ENCODE data around the gene FGFBP1. TPM values are rescaled to one million over a fixed set of nuclear protein-coding genes. Genes with fewer than 3 reads are reported as not detected.

Gene FGFBP1
- not detected for total RNA-seq

GRCh38 chr4:15938640-15939039, at the start of gene FGFBP1:
FGFBP1 (minus strand) TSS chr4:15938740; CDS start chr4:15936632, 2,108 bp downstream.
- Histone ChIP-seq H3K9me3 (ENCODE audit: control insufficient read depth in 3 of 3, low read length in 3 of 3) (no peaks in the 10 kb centered on the region), H3K9ac (ENCODE audit: low read depth in 1 of 3, low read length in 3 of 3) (no peak within 1 kb of the TSS), H3K4me3 (ENCODE audit: low read length in 3 of 3) (no peak within 1 kb of the TSS), H3K27me3 (ENCODE audit: control insufficient read depth in 3 of 3, insufficient read depth in 3 of 3, low read length in 3 of 3) (peaks cover 3 to 13% (median 8%) of the 10 kb centered on the region in 3 donors), H3K36me3 (ENCODE audit: control insufficient read depth in 3 of 3, insufficient read depth in 3 of 3, low read length in 3 of 3) (no peaks in the 10 kb centered on the region), H3K27ac (ENCODE audit: low read depth, low read length) (no peak within 1 kb of the TSS), H3K4me1 (ENCODE audit: control insufficient read depth in 3 of 3, insufficient read depth in 3 of 3, low read length in 3 of 3) (no peaks in the 10 kb centered on the region)

DNA sequence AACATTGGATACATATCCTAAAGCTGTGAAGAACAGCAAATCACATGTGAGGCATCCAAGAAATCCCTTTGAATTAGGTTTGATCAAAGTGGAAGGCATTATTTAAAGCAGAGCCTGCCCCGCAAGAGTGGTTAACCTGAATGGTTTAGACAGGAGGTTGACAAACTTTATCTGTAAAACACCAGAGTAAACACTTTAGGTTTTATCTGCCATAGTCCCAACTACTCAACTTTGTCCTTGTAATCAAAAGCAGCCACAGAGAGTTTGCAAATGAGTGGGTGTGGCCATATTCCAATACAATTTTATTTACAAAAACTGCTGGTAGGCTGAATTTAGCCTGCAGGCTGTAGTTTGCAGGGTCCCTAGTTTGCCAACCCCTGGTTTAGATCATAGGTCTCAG, 49.7 kb upstream of the FGFBP1 start:
- Histone ChIP-seq H3K36me3 (ENCODE audit: control insufficient read depth in 3 of 3, insufficient read depth in 3 of 3, low read length in 3 of 3) (no peaks in the 10 kb centered on the region), H3K4me1 (ENCODE audit: control insufficient read depth in 3 of 3, insufficient read depth in 3 of 3, low read length in 3 of 3) (peaks cover 0 to 4% (median 4%) of the 10 kb centered on the region in 3 donors), H3K27me3 (ENCODE audit: control insufficient read depth in 3 of 3, insufficient read depth in 3 of 3, low read length in 3 of 3) (no peaks in the 10 kb centered on the region), H3K27ac (ENCODE audit: low read depth, low read length) (no peak overlapping the region), H3K9me3 (ENCODE audit: control insufficient read depth in 3 of 3, low read length in 3 of 3) (no peaks in the 10 kb centered on the region), H3K4me3 (ENCODE audit: low read length in 3 of 3) (no peak overlapping the region), H3K9ac (ENCODE audit: low read depth in 1 of 3, low read length in 3 of 3) (no peak overlapping the region)

DNA sequence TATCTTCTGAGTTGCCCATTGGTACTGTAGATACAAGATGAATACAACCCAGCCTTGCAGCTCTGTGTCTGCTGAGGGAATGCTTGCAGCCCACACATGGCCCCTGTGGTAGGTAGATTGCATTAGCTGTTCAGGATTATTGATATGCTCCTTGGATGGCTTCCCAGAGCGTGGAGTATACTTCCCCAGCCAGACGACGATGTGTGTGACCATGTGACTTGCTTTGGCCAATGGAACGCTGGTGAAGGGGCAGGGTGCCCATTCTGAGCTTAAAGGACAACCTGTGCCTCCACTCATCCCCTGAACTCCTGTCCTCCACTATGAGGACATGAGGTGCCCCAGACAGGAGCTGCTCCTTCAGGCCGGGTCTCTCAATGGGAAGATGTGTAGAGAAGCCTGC, 48.4 kb upstream of the FGFBP1 start:
- H3K9me3 ChIP-seq (ENCODE audit: control insufficient read depth in 3 of 3, low read length in 3 of 3) = no peaks in the 10 kb centered on the region
- H3K4me3 ChIP-seq (ENCODE audit: low read length in 3 of 3) = no peak overlapping the region
- H3K4me1 ChIP-seq (ENCODE audit: control insufficient read depth in 3 of 3, insufficient read depth in 3 of 3, low read length in 3 of 3) = peaks cover 0 to 4% (median 4%) of the 10 kb centered on the region in 3 donors
- no peaks in the 10 kb centered on the region for H3K36me3 ChIP-seq (ENCODE audit: control insufficient read depth in 3 of 3, insufficient read depth in 3 of 3, low read length in 3 of 3)
- H3K9ac ChIP-seq (ENCODE audit: low read depth in 1 of 3, low read length in 3 of 3) = no peak overlapping the region
- H3K27ac ChIP-seq (ENCODE audit: low read depth, low read length) = no peak overlapping the region
- H3K27me3 ChIP-seq (ENCODE audit: control insufficient read depth in 3 of 3, insufficient read depth in 3 of 3, low read length in 3 of 3) = no peaks in the 10 kb centered on the region

DNA sequence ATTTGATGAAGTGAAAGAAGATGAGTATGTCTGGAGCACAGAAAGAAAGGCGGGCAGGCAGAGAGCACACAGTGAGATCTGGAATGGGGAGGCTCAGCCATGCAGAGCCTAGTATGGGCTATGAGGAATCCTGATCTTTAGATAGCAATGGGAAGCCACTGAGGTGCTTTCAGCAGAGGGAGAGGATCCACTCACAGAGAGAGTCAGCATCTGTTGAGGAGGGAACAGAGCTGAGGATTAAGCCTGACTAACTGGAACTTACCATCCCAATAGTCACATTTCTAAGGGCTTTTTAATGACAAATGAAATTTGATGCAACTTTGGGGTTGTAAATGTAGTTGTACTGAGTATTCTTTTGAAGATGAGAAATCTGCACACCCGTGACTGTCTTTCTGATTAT, 45.1 kb upstream of the FGFBP1 start:
- Histone ChIP-seq H3K4me1 (ENCODE audit: control insufficient read depth in 3 of 3, insufficient read depth in 3 of 3, low read length in 3 of 3) (no peaks in the 10 kb centered on the region), H3K27me3 (ENCODE audit: control insufficient read depth in 3 of 3, insufficient read depth in 3 of 3, low read length in 3 of 3) (no peaks in the 10 kb centered on the region), H3K36me3 (ENCODE audit: control insufficient read depth in 3 of 3, insufficient read depth in 3 of 3, low read length in 3 of 3) (no peaks in the 10 kb centered on the region), H3K4me3 (ENCODE audit: low read length in 3 of 3) (no peak overlapping the region), H3K9ac (ENCODE audit: low read depth in 1 of 3, low read length in 3 of 3) (no peak overlapping the region), H3K27ac (ENCODE audit: low read depth, low read length) (no peak overlapping the region), H3K9me3 (ENCODE audit: control insufficient read depth in 3 of 3, low read length in 3 of 3) (no peaks in the 10 kb centered on the region)

GRCh38 chr4:15982842-15983524, 44.4 kb upstream of the FGFBP1 start:
- Histone ChIP-seq H3K9me3 (ENCODE audit: control insufficient read depth in 3 of 3, low read length in 3 of 3) (no peaks in the 10 kb centered on the region), H3K27ac (ENCODE audit: low read depth, low read length) (no peak overlapping the region), H3K9ac (ENCODE audit: low read depth in 1 of 3, low read length in 3 of 3) (no peak overlapping the region), H3K27me3 (ENCODE audit: control insufficient read depth in 3 of 3, insufficient read depth in 3 of 3, low read length in 3 of 3) (no peaks in the 10 kb centered on the region), H3K4me3 (ENCODE audit: low read length in 3 of 3) (no peak overlapping the region), H3K36me3 (ENCODE audit: control insufficient read depth in 3 of 3, insufficient read depth in 3 of 3, low read length in 3 of 3) (no peaks in the 10 kb centered on the region), H3K4me1 (ENCODE audit: control insufficient read depth in 3 of 3, insufficient read depth in 3 of 3, low read length in 3 of 3) (no peaks in the 10 kb centered on the region)

GRCh38 chr4:15976456-15977447, 38.2 kb upstream of the FGFBP1 start:
- no peak overlapping the region for H3K27ac ChIP-seq (ENCODE audit: low read depth, low read length)

GRCh38 chr4:15971068-15971801, 32.7 kb upstream of the FGFBP1 start:
- Histone ChIP-seq H3K9me3 (ENCODE audit: control insufficient read depth in 3 of 3, low read length in 3 of 3) (no peaks in the 10 kb centered on the region), H3K27me3 (ENCODE audit: control insufficient read depth in 3 of 3, insufficient read depth in 3 of 3, low read length in 3 of 3) (no peaks in the 10 kb centered on the region), H3K27ac (ENCODE audit: low read depth, low read length) (no peak overlapping the region), H3K9ac (ENCODE audit: low read depth in 1 of 3, low read length in 3 of 3) (no peak overlapping the region), H3K36me3 (ENCODE audit: control insufficient read depth in 3 of 3, insufficient read depth in 3 of 3, low read length in 3 of 3) (no peaks in the 10 kb centered on the region), H3K4me3 (ENCODE audit: low read length in 3 of 3) (no peak overlapping the region), H3K4me1 (ENCODE audit: control insufficient read depth in 3 of 3, insufficient read depth in 3 of 3, low read length in 3 of 3) (peaks cover 0 to under 1% (median 0%) of the 10 kb centered on the region in 3 donors)

More at GRCh38 chr4:15976456-15977447, 38.2 kb upstream of the FGFBP1 start:
- H3K9ac ChIP-seq (ENCODE audit: low read depth in 1 of 3, low read length in 3 of 3) = no peak overlapping the region
- H3K4me3 ChIP-seq (ENCODE audit: low read length in 3 of 3) = no peak overlapping the region
- no peaks in the 10 kb centered on the region for H3K9me3 ChIP-seq (ENCODE audit: control insufficient read depth in 3 of 3, low read length in 3 of 3)
- H3K4me1 ChIP-seq (ENCODE audit: control insufficient read depth in 3 of 3, insufficient read depth in 3 of 3, low read length in 3 of 3) = peaks cover 0 to 5% (median 4%) of the 10 kb centered on the region in 3 donors
- H3K27me3 ChIP-seq (ENCODE audit: control insufficient read depth in 3 of 3, insufficient read depth in 3 of 3, low read length in 3 of 3) = no peaks in the 10 kb centered on the region
- no peaks in the 10 kb centered on the region for H3K36me3 ChIP-seq (ENCODE audit: control insufficient read depth in 3 of 3, insufficient read depth in 3 of 3, low read length in 3 of 3)

- no peak overlapping the region for H3K27ac ChIP-seq (ENCODE audit: low read depth, low read length)
- no peaks in the 10 kb centered on the region for H3K9me3 ChIP-seq (ENCODE audit: control insufficient read depth in 3 of 3, low read length in 3 of 3)
- no peaks in the 10 kb centered on the region for H3K36me3 ChIP-seq (ENCODE audit: control insufficient read depth in 3 of 3, insufficient read depth in 3 of 3, low read length in 3 of 3)
- no peaks in the 10 kb centered on the region for H3K27me3 ChIP-seq (ENCODE audit: control insufficient read depth in 3 of 3, insufficient read depth in 3 of 3, low read length in 3 of 3)
- H3K9ac ChIP-seq (ENCODE audit: low read depth in 1 of 3, low read length in 3 of 3) = no peak overlapping the region
- no peaks in the 10 kb centered on the region for H3K4me1 ChIP-seq (ENCODE audit: control insufficient read depth in 3 of 3, insufficient read depth in 3 of 3, low read length in 3 of 3)
- H3K4me3 ChIP-seq (ENCODE audit: low read length in 3 of 3) = no peak overlapping the region
Measured at GRCh38 chr4:15968551-15969300, 30.2 kb upstream of the FGFBP1 start.

- no peak overlapping the region for H3K4me3 ChIP-seq (ENCODE audit: low read length in 3 of 3)
- no peak overlapping the region for H3K27ac ChIP-seq (ENCODE audit: low read depth, low read length)
- H3K27me3 ChIP-seq (ENCODE audit: control insufficient read depth in 3 of 3, insufficient read depth in 3 of 3, low read length in 3 of 3) = no peaks in the 10 kb centered on the region
- peaks cover 0 to 12% (median 11%) of the 10 kb centered on the region in 3 donors for H3K4me1 ChIP-seq (ENCODE audit: control insufficient read depth in 3 of 3, insufficient read depth in 3 of 3, low read length in 3 of 3)
- no peaks in the 10 kb centered on the region for H3K9me3 ChIP-seq (ENCODE audit: control insufficient read depth in 3 of 3, low read length in 3 of 3)
- H3K36me3 ChIP-seq (ENCODE audit: control insufficient read depth in 3 of 3, insufficient read depth in 3 of 3, low read length in 3 of 3) = no peaks in the 10 kb centered on the region
- no peak overlapping the region for H3K9ac ChIP-seq (ENCODE audit: low read depth in 1 of 3, low read length in 3 of 3)
Measured at GRCh38 chr4:15965325-15965724, 26.8 kb upstream of the FGFBP1 start.
